ENCODE measurements around the gene DNAH7. TPM values are rescaled to one million over a fixed set of nuclear protein-coding genes. Genes with fewer than 3 reads are reported as not detected.

The DNAH7 gene
- total and polyA plus RNA-seq, 2 of the 4 experiments (the other 2 are of a cell fraction), result 0.22 to 0.36 TPM

DNA sequence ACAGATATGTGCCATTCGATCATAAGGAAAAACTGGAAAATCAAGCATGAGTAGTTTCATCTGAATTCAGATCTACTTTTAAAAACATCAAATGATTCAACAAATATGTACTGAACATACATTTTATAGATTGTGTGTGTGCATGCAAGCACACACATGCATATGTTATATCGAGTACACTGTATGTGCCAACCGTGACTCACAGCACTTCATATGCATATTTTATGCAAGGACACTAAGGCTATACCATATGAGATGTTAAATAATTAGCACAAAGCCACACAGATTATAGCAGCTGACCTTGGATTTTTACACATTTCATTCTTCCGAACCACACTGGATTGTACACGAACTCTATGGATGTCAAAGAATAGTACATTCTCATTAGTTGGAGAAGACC is 161.2 kb downstream of the DNAH7 start:
- no peak overlapping the region for H2BK20ac ChIP-seq (ENCODE audit: low read depth, low read length)
- H3K4me3 ChIP-seq (ENCODE audit: insufficient read depth, low read depth, low read length), result no peak overlapping the region
- no peak overlapping the region for H2AK5ac ChIP-seq (ENCODE audit: low read depth, low read length)
- H3K56ac ChIP-seq (ENCODE audit: extremely low read depth, insufficient read depth, low read length), result no peak overlapping the region
- no peaks in the 10 kb centered on the region for H3K9me3 ChIP-seq (ENCODE audit: control insufficient read depth, insufficient read depth, low read length)
- no peak overlapping the region for H3K4ac ChIP-seq (ENCODE audit: low read depth, low read length)
- H3K9ac ChIP-seq (ENCODE audit: low read depth, low read length), result no peak overlapping the region
- no peak overlapping the region for H2AK9ac ChIP-seq (replicated peaks; ENCODE audit: low read depth, low read length, poor library complexity)
- H3K23ac ChIP-seq (ENCODE audit: low read depth, low read length), result no peak overlapping the region
- no peaks in the 10 kb centered on the region for H3K36me3 ChIP-seq (ENCODE audit: control insufficient read depth, insufficient read depth, low read length)
- H4K20me1 ChIP-seq (ENCODE audit: insufficient read depth, low read length), result no peaks in the 10 kb centered on the region
- no peaks in the 10 kb centered on the region for H3K79me1 ChIP-seq (ENCODE audit: low read depth in 1 of 2, low read length in 2 of 2)
- WGBS, 2 experiments (ENCODE audit: extremely low coverage in 2 of 2, insufficient read length in 1 of 2), result no CpG with 5 or more reads among the region's 5 CpGs
- H3K18ac ChIP-seq (ENCODE audit: low read depth, low read length), result no peak overlapping the region
- POLR2A ChIA-PET (ENCODE audit: unreplicated experiment), result no interaction called here
- BruUV-seq (replicated peaks), result no TSS peak
- H3K9me1 ChIP-seq (ENCODE audit: insufficient read depth, low read length), result no peaks in the 10 kb centered on the region
- no peak overlapping the region for H3K4me2 ChIP-seq (ENCODE audit: low read depth, low read length)
- no peaks in the 10 kb centered on the region; the same call in 1 of the 2 replicates for H3K27me3 ChIP-seq (ENCODE audit: control insufficient read depth, insufficient read depth, low read length)
- in situ Hi-C loops (cut with MboI; ENCODE audit: low sequenced_read_pairs) (no loop called here), dilution Hi-C loops (cut with HindIII; ENCODE audit: low sequenced_read_pairs, unreplicated experiment) (no loop called here), intact Hi-C loops (cut with micrococcal nuclease) (no loop called here)
- no peak overlapping the region for H4K8ac ChIP-seq (ENCODE audit: low read depth in 2 of 2, low read length in 2 of 2)
- H4K91ac ChIP-seq (ENCODE audit: insufficient read depth, low read depth, low read length), result no peak overlapping the region
- no peak for TF ChIP-seq RCOR1 (IDR thresholded peaks at IDR 0.05; ENCODE audit: insufficient replicate concordance, low read length)
- no peak for TF ChIP-seq MXI1 (IDR thresholded peaks at IDR 0.05; ENCODE audit: borderline replicate concordance, low read depth, low read length)
- TF ChIP-seq FOS (IDR thresholded peaks at IDR 0.05; ENCODE audit: low read depth, low read length), result no peak
- TF ChIP-seq CHD1 (IDR thresholded peaks at IDR 0.05; ENCODE audit: low read depth, low read length), result no peak
- TF ChIP-seq CEBPB (IDR thresholded peaks at IDR 0.05; ENCODE audit: low read depth, low read length), result no peak
- TF ChIP-seq, protein P1, sequence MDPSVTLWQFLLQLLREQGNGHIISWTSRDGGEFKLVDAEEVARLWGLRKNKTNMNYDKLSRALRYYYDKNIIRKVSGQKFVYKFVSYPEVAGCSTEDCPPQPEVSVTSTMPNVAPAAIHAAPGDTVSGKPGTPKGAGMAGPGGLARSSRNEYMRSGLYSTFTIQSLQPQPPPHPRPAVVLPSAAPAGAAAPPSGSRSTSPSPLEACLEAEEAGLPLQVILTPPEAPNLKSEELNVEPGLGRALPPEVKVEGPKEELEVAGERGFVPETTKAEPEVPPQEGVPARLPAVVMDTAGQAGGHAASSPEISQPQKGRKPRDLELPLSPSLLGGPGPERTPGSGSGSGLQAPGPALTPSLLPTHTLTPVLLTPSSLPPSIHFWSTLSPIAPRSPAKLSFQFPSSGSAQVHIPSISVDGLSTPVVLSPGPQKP (IDR thresholded peaks at IDR 0.05; ENCODE audit: borderline replicate concordance, low read depth, low read length), result no peak
- TF ChIP-seq RAD21 (IDR thresholded peaks at IDR 0.05; ENCODE audit: low read length), result no peak
- no peak for DNase-seq
- H2BK15ac ChIP-seq (ENCODE audit: low read depth, low read length), result no peak overlapping the region
- no peak overlapping the region for H2AFZ ChIP-seq (replicated peaks; ENCODE audit: low read length, poor library complexity)
- H2BK120ac ChIP-seq (ENCODE audit: low read depth, low read length), result no peak overlapping the region
- ATAC-seq (ENCODE audit: low read depth), result no peak
- no peak overlapping the region for H3K27ac ChIP-seq (ENCODE audit: insufficient read depth, low read length)
- no peak overlapping the region for H4K5ac ChIP-seq (ENCODE audit: low read depth, low read length)
- H2BK5ac ChIP-seq (ENCODE audit: low read depth, low read length, poor library complexity, severe bottlenecking), result no peak overlapping the region
- CTCF ChIA-PET, result interaction anchor here (0.6 kb wide), 1 partner anchor 512 kb away, joined by 5 read pairs; no protein-coding TSS in a partner anchor
- H3K4me1 ChIP-seq (ENCODE audit: control insufficient read depth, insufficient read depth, low read length), result peaks cover 6% of the 10 kb centered on the region
- no peak overlapping the region for H3K14ac ChIP-seq (replicated peaks; ENCODE audit: low read depth, low read length)

Data from IMR-90 (cell line).